Activated T-cell treated with anti-CD3 and anti-CD28 coated beads for 1 hour (primary cell): ENCODE results near the gene HDAC4.
"Not testable (repeated sequence)": the region's sequence is repeated elsewhere in the genome, so short reads cannot be mapped to it uniquely, and the experiment has no call there.

ENCODE experiments used
- DNase-seq: peaks from one replicate; pipeline ENCODE4 v3.0.0-alpha.2; 2020; ENCODE audit warnings: low read depth

HDAC4 gene

DNA sequence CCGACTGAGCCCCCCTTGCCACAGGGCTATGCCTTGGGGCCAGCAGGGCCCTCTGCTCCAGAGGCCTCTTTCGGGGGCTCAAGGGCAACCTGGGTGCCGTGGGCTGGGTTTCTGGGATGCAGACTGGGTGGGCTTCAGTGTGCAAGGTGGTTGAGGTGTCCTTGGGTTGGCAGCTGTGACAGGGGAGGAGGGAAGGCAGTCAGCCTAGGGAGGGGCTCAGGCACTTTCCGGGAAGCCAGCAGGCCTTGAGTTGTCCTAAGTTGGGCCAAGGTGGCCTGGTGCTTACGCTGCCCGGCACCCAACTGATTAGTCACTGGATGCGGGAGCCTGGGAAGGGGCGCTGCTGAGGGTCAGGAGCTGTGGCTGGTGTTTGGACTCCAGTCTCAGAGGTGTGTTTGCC lies 353.4 kb downstream of the HDAC4 start:
- DNase-seq, result no peak

DNA sequence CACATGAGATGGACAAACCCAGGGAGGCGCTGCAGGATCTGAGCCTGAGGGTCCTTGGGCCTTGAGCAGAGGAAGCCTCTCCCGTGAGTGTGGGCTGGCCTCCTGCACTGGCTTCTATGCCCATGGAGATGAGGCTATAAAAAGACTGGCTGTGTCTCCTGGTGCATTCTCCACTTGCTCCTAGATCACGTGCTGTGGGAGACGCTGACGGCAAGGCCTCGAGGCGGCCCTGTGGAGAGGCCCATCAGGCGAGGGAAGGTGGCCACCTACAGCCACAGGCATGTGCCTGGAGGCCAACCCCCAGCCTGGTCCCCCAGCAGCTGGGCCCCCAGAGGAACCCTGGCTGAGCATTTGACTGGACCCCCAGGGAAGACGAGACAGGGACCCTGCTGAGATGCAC lies 354.0 kb downstream of the HDAC4 start:
- no peak for DNase-seq

DNA sequence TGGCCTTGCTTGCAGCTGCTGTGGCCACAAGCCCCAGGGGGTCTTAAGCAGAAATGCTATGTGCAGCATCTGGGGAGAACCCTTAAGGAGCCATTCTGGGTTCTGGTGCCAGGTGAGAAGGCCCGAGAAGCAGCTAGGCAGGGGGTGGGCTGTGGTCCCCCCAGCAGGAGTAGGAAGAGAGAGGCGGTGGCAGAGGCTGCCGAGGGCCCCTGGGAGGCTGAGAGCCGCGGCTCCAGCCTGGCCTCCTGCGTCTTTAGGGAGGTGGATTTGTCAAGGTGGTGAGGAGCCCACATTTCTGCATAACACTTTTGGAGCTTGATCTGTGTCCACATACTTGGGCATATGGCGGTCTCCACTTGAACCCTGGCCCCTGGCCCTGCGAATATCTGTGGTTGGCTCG lies 356.5 kb downstream of the HDAC4 start:
- no peak for DNase-seq

DNA sequence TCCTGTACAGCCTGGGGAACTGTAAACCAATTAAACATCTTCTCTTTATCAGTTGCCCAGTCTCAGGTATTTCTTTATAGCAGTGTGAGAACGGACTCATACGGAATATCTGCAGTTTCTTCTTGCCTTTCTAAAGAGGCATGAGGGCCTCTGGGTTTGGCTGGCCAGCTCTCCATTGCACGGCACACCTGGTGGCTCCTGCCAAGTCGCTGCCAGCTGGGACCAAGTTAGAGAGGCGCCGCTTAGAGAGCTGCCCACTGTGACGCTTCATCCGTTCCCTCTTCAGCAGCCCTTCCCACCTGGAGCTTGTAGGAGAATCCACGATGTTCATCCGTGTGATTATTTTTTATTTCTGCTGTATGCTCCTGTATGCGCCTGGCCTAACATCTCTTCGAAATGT lies 357.5 kb downstream of the HDAC4 start:
- no peak for DNase-seq

GRCh38 chr2:239042551-239043320 lies 358.1 kb downstream of the HDAC4 start:
- no peak for DNase-seq

DNA sequence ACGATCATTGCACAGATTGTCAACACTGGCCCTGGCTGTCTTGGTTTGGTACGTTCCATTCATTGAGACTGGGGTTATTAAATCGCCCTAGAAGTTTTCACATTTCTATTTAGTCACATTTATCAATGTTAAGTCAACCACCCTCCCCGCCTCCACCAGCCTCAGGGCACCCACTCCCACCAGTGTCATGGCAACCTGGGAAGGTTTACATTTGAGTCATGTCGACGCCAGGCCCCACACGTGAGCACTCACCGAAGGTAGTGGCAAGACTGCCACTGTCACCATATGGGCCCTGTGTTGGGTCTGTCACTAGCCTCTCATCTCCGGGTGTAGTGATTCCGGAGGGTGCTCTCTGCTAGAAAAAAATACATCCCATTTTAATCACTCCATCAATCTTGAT lies 358.8 kb downstream of the HDAC4 start:
- DNase-seq, result no peak

GRCh38 chr2:239041062-239041461 lies 359.8 kb downstream of the HDAC4 start:
- DNase-seq, result no peak

DNA sequence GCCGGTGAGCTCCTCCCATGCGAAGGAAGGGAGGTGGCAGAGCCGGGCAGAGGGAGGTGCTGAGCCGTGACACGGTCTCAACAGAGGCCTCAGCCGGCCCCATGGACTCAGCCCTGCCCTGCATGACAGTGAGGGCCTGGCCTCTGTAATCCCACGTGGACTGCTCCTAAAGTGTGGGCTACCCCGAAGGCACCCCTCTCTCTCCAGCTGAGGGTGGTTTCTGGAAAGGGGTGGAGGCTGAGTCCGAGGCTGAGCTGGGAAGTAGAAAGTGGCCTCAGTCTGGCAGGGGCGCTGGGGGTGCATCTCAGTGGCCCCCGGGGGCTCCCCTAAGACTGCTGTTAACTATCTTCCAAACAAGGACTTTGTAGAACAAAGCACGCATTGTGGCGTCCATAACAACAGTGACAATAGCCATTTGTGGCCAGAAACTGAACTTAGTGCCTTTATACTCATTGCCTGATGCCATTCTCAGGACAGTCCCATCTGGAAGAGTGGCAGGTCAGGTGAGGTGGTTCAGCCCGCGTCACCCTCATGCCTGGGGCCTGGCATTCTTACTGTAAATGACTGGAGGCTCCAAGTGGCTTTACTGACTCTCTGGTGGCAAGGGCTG lies 360.6 kb downstream of the HDAC4 start:
- DNase-seq, result no peak

DNA sequence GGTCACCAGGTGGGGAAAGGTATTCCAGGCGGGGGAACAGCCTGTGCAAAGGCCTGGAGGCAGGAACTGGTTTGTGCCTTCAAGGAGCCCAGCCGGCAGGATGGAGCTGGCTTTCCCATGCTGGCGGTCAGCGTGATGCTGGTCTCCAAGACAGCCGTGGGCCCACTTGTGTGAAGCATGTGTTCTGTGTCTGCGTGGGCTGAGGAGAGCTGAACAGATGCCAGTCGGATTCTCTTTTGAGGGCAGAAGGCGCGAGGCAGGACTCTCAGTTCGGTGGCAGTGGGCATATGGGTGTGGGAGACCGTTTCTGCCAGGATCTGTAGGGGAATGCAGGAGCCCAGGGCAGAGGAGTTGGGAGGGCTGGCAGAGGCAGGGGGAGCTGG lies 361.4 kb downstream of the HDAC4 start:
- no peak for DNase-seq

DNA sequence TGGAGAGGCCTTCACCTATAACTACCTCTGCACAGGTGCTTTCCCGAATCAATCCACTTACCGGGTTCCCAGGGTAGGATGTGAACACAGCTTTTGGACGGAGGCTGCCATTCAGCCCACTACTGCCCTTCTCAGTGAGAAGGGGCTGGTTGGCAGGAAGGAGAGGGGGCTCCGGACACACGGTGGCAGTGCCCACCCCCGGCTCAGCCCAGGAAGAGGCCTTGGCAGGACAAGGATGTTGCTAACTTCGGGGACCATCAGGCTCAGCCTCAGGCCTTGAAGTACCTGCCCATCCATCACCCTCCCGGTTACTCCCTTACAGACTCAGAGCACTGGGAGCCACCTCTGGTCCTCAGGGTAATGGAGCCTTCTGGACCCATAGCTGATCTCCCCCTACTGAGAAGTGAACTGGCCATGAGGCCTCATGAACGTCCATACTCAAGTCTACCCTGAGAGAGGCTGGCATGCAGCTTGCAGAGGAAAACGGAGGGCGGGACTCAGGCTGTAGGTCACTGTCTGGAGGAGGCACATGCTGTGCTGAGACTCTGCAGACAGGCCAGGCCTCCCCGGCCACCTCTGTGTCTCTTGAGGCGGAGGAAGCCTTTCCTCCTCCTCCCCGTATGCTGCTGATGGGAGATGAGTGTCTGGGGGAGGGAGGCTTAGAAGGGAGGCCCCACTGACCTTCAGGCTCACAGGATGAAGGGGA lies 361.9 kb downstream of the HDAC4 start:
- no peak for DNase-seq

DNA sequence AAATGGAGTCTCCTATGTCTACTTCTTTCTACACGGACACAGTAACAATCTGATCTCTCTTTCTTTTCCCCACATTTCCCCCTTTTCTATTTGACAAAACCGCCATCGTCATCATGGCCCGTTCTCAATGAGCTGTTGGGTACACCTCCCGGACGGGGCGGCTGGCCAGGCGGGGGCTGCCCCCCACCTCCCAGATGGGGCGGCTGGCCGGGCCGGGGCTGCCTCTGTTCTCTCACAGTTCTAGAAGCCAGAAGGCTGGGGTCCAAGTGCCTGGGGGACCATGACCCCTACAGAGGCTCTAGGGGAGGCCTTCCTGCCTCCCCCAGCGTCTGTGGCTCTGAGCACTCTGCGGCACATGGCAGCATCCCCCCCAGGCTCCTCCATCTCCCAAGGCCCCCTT lies 362.5 kb downstream of the HDAC4 start:
- not testable (repeated sequence) for DNase-seq

- no peak for DNase-seq
Observed at GRCh38 chr2:239037559-239037910, 363.3 kb downstream of the HDAC4 start.

- DNase-seq, result no peak
Observed at GRCh38 chr2:239036819-239037558, 363.8 kb downstream of the HDAC4 start.

GRCh38 chr2:239035997-239036731 lies 364.7 kb downstream of the HDAC4 start:
- no peak for DNase-seq

DNA sequence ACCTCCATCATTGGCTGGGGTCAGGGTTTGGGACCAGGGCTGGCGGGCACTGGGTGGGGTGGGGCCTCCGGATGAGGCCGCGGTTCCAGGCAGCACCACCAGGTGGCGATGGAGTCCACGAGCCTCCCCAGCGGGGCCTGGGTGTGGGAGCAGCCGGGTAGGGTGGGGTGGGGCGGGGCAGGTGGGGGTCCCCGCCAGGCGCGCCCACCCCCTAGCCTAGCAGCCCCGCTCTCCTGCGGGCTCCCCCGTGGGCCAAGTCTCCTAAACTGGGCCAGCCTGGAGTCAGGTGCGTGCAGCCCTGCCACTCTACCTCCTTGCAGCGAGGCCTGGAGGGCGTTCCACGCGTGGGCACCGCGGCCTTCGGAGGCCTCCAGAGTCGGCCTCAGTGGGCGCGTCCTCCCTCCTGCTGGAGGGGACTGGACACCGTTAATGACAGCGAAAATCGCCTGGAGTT lies 365.4 kb downstream of the HDAC4 start:
- peak; percentile 66 for DNase-seq

- no peak for DNase-seq
Observed at GRCh38 chr2:239034561-239035341, 366.1 kb downstream of the HDAC4 start.

GRCh38 chr2:239033801-239034560 lies 366.8 kb downstream of the HDAC4 start:
- DNase-seq, result no peak

DNA sequence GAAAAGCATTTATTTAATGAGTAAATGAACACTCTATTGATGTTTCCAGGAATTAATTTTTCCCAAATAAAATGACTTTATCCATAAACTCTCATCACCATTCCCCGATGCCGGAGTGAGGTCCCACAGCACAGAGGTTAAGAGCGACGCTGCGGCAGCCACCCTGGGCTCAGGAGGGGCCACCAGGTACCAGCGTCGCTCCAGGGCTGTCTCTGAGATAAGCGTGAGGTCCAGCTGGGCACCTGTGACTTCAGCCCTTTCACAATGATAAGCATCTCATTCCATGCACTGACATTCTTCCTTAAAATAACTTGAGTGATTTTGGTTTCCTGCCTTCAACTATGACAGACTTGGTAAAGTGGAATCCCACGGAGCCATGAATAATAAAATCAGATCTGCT lies 370.9 kb downstream of the HDAC4 start:
- no peak for DNase-seq

GRCh38 chr2:239028253-239028619 lies 372.6 kb downstream of the HDAC4 start:
- no peak for DNase-seq
